Common myeloid progenitor, CD34-positive (primary cell): Measurements from ENCODE around the gene ITSN1.

Experiments used
- CTCF ChIA-PET: fragments of 350-600 bp; sonication (Branson Sonifier 250); formaldehyde crosslinking; loops from one replicate; lab custom pipeline; 2021; ENCODE audit warnings: antibody characterized with exemption; lab: Charles Lee
- POLR2A ChIA-PET: fragments of 350-600 bp; sonication (Branson Sonifier 250); formaldehyde crosslinking; loops from one replicate; lab custom pipeline; 2021; ENCODE audit warnings: antibody characterized with exemption; lab: Charles Lee
- DNase-seq, 3 donors: peaks; one replicate each; pipeline versions ENCODE4 v3.0.0 to v3.0.0-alpha.2; 2013
- H3K27ac ChIP-seq, 2 experiments: 1 replicate in 1 of 2; 2 replicates in 1 of 2; pipeline ENCODE4 v1.7.0; 2013; ENCODE audit warnings: inconsistent platforms in 2 of 2, low read length in 2 of 2, mild to moderate bottlenecking in 2 of 2, low read depth in 1 of 2, moderate library complexity in 1 of 2; ENCODE audit not compliant: severe bottlenecking in 2 of 2, insufficient read depth in 1 of 2, poor library complexity in 1 of 2
- H3K27me3 ChIP-seq, 5 experiments: replicated peaks in 2 of 5; 1 replicate in 3 of 5; 2 replicates in 2 of 5; pipeline versions ENCODE4 v1.6.1 to v1.7.0; 2013; ENCODE audit warnings: low read length in 4 of 5, mild to moderate bottlenecking in 2 of 5, moderate library complexity in 2 of 5, inconsistent platforms in 1 of 5; ENCODE audit not compliant: insufficient read depth in 5 of 5, control insufficient read depth in 4 of 5
- H3K36me3 ChIP-seq, 4 experiments: 1 replicate in 2 of 4; 2 replicates in 2 of 4; pipeline versions ENCODE4 v1.6.1 to v1.7.0; 2013; ENCODE audit warnings: low read length in 3 of 4, control low read depth in 1 of 4, mild to moderate bottlenecking in 1 of 4; ENCODE audit not compliant: control insufficient read depth in 4 of 4, insufficient read depth in 4 of 4
- H3K4me1 ChIP-seq, 4 experiments: 1 replicate in 3 of 4; 2 replicates in 1 of 4; pipeline versions ENCODE4 v1.6.1 to v1.7.1; 2013; ENCODE audit warnings: low read length in 3 of 4, mild to moderate bottlenecking in 3 of 4, control low read depth in 1 of 4, inconsistent platforms in 1 of 4, moderate library complexity in 1 of 4; ENCODE audit not compliant: control insufficient read depth in 4 of 4, insufficient read depth in 4 of 4; ENCODE audit errors: control extremely low read depth in 1 of 4
- H3K4me3 ChIP-seq, 7 experiments: 1 replicate in 4 of 7; 2 replicates in 3 of 7; pipeline versions ENCODE4 v1.5.1 to v1.7.0; 2013; ENCODE audit warnings: mild to moderate bottlenecking in 7 of 7, low read length in 6 of 7, moderate library complexity in 6 of 7, inconsistent platforms in 2 of 7, low read depth in 2 of 7, control low read depth in 1 of 7; ENCODE audit not compliant: insufficient read depth in 4 of 7, control insufficient read depth in 1 of 7; ENCODE audit errors: extremely low read depth in 1 of 7
- H3K9me3 ChIP-seq, 5 experiments: 1 replicate in 4 of 5; 2 replicates in 1 of 5; pipeline versions ENCODE4 v1.6.1 to v1.7.1; 2013; ENCODE audit warnings: low read length in 4 of 5, mild to moderate bottlenecking in 2 of 5, inconsistent platforms in 1 of 5, low read depth in 1 of 5, moderate library complexity in 1 of 5; ENCODE audit not compliant: control insufficient read depth in 4 of 5, insufficient read depth in 2 of 5; ENCODE audit errors: control extremely low read depth in 1 of 5
- WGBS: methylation state at CpG from one replicate; pipeline ENCODE4 v1.1.5; 2013; ENCODE audit not compliant: insufficient coverage; 5-methylcytosine and 5-hydroxymethylcytosine counted together

Gene ITSN1

GRCh38 chr21:33734291-33734690 lies 92.0 kb downstream of the ITSN1 start:
- ChIA-PET POLR2A (interaction anchor here (0.6 kb wide), 1 partner anchor 44 kb away, joined by 4 read pairs; no protein-coding TSS in a partner anchor), CTCF (no interaction called here)
- DNase-seq = no peak

GRCh38 chr21:33734818-33735217 lies 92.5 kb downstream of the ITSN1 start:
- ChIA-PET POLR2A (no interaction called here), CTCF (no interaction called here)
- Histone ChIP-seq H3K27me3 (no peaks in the 10 kb centered on the region), H3K27ac (no peak overlapping the region), H3K4me3 (no peak overlapping the region), H3K36me3 (no peaks in the 10 kb centered on the region), H3K9me3 (no peaks in the 10 kb centered on the region), H3K4me1 (peaks cover 0 to 4% (median 0%) of the 10 kb centered on the region in 4 experiments)
- WGBS = 100% methylated on average over 1 of the region's 2 CpGs
- no peak for DNase-seq

More at GRCh38 chr21:33734291-33734690, 92.0 kb downstream of the ITSN1 start:
- WGBS = no CpG with 5 or more reads among the region's 3 CpGs
- Histone ChIP-seq H3K4me1 (peaks cover 0 to 4% (median 0%) of the 10 kb centered on the region in 4 experiments), H3K36me3 (no peaks in the 10 kb centered on the region), H3K9me3 (no peaks in the 10 kb centered on the region), H3K27ac (no peak overlapping the region), H3K4me3 (no peak overlapping the region), H3K27me3 (no peaks in the 10 kb centered on the region)

GRCh38 chr21:33736569-33736968 lies 94.3 kb downstream of the ITSN1 start:
- WGBS = 95% methylated on average over 3 of the region's 3 CpGs
- H3K36me3 ChIP-seq = no peaks in the 10 kb centered on the region
- no peaks in the 10 kb centered on the region for H3K27me3 ChIP-seq
- peaks cover 0 to 4% (median 0%) of the 10 kb centered on the region in 4 experiments for H3K4me1 ChIP-seq
- ChIA-PET CTCF (no interaction called here), POLR2A (no interaction called here)
- H3K4me3 ChIP-seq = no peak overlapping the region
- H3K9me3 ChIP-seq = no peaks in the 10 kb centered on the region
- no peak for DNase-seq
- H3K27ac ChIP-seq = no peak overlapping the region

- no peaks in the 10 kb centered on the region for H3K36me3 ChIP-seq
- no peak for DNase-seq
- H3K27ac ChIP-seq = no peak overlapping the region
- H3K9me3 ChIP-seq = no peaks in the 10 kb centered on the region
- ChIA-PET POLR2A (no interaction called here), CTCF (no interaction called here)
- H3K4me1 ChIP-seq = no peaks in the 10 kb centered on the region
- H3K4me3 ChIP-seq = no peak overlapping the region
- no peaks in the 10 kb centered on the region for H3K27me3 ChIP-seq
- 99% methylated on average over 5 of the region's 5 CpGs for WGBS
Measured at GRCh38 chr21:33739701-33740100, 97.4 kb downstream of the ITSN1 start.

GRCh38 chr21:33747420-33747819 lies 105.1 kb downstream of the ITSN1 start:
- no peaks in the 10 kb centered on the region for H3K36me3 ChIP-seq
- no peak overlapping the region for H3K4me3 ChIP-seq
- POLR2A ChIA-PET = no interaction called here
- DNase-seq = peak in 1 of 3 donors; percentile 15
- no peaks in the 10 kb centered on the region for H3K27me3 ChIP-seq
- no CpG with 5 or more reads among the region's 2 CpGs for WGBS
- CTCF ChIA-PET = interaction anchor here (0.7 kb wide), 1 partner anchor 100 kb away, joined by 3 read pairs; no protein-coding TSS in a partner anchor
- no peak overlapping the region for H3K27ac ChIP-seq
- peaks cover 0 to 18% (median 4%) of the 10 kb centered on the region in 5 experiments for H3K9me3 ChIP-seq
- H3K4me1 ChIP-seq = no peaks in the 10 kb centered on the region

GRCh38 chr21:33748903-33749302 lies 106.6 kb downstream of the ITSN1 start:
- no peaks in the 10 kb centered on the region for H3K4me1 ChIP-seq
- 100% methylated on average over 2 of the region's 3 CpGs for WGBS
- no peaks in the 10 kb centered on the region for H3K27me3 ChIP-seq
- H3K4me3 ChIP-seq = no peak overlapping the region
- no peaks in the 10 kb centered on the region for H3K36me3 ChIP-seq
- POLR2A ChIA-PET = no interaction called here
- peaks cover 0 to 18% (median 4%) of the 10 kb centered on the region in 5 experiments for H3K9me3 ChIP-seq
- CTCF ChIA-PET = no interaction called here
- no peak for DNase-seq
- H3K27ac ChIP-seq = no peak overlapping the region

- no peak for DNase-seq
- ChIA-PET POLR2A (no interaction called here), CTCF (no interaction called here)
- Histone ChIP-seq H3K4me1 (no peaks in the 10 kb centered on the region), H3K27ac (no peak overlapping the region), H3K36me3 (no peaks in the 10 kb centered on the region), H3K4me3 (no peak overlapping the region), H3K27me3 (no peaks in the 10 kb centered on the region), H3K9me3 (peaks cover 0 to 18% (median 4%) of the 10 kb centered on the region in 5 experiments)
- WGBS = 83% methylated on average over 1 of the region's 4 CpGs
Measured at GRCh38 chr21:33750017-33750416, 107.7 kb downstream of the ITSN1 start.
